ENCODE results near the gene SLC10A4. TPM values are rescaled to one million over a fixed set of nuclear protein-coding genes. Genes with fewer than 3 reads are reported as not detected.

The SLC10A4 gene
- total and polyA plus RNA-seq, 4 donors, result 0.16 to 1.9 (median 0.21) TPM; not detected in 1

DNA sequence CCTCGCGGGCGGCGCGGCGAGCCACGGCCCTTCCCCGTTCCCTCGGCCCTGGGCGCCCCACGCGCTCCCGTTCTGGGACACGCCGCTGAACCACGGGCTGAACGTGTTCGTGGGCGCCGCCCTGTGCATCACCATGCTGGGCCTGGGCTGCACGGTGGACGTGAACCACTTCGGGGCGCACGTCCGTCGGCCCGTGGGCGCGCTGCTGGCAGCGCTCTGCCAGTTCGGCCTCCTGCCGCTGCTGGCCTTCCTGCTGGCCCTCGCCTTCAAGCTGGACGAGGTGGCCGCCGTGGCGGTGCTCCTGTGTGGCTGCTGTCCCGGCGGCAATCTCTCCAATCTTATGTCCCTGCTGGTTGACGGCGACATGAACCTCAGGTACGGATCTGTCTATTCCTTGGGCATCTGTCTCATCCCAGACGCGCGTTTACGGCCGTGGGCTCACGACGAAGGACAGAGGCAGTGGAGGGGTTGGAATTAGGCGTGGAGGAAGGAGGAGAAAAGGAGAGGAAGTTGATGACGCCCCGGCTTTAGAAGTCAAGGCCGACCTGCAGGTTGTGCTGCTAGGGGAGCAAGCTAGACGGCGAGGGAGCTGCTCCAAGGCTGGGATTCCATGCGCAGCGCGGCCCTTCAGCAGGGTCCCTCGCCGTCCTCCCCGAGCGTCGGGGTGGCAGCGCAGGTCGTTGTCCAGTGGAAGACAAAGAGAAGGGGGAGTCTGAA is 792 bp downstream of the SLC10A4 start:
- Histone ChIP-seq H3K27me3 (ENCODE audit: control insufficient read depth in 3 of 3, insufficient read depth in 3 of 3, low read length in 2 of 3) (peaks cover 0 to 80% (median 75%) of the 10 kb centered on the region in 3 donors), H3K9me3 (ENCODE audit: control insufficient read depth in 4 of 4, insufficient read depth in 3 of 4, low read length in 3 of 4) (peaks cover 0 to 6% (median 0%) of the 10 kb centered on the region in 4 donors), H3K4me1 (ENCODE audit: control insufficient read depth in 5 of 5, insufficient read depth in 5 of 5, low read length in 5 of 5) (peaks cover 0 to 7% (median 3%) of the 10 kb centered on the region in 5 donors), H3K9ac (ENCODE audit: insufficient read depth in 1 of 2, low read length in 2 of 2) (no peak overlapping the region), H3K27ac (ENCODE audit: low read depth in 1 of 2, low read length in 1 of 2) (no peak overlapping the region), H3K4me3 (peak overlapping the region; percentile 26), H3K36me3 (ENCODE audit: control insufficient read depth in 4 of 4, insufficient read depth in 4 of 4, low read length in 4 of 4) (no peaks in the 10 kb centered on the region)
- WGBS, 2 donors, result 9 to 12% methylated on average over 64 to 66 of the region's 66 CpGs
- TF ChIP-seq, protein P1, sequence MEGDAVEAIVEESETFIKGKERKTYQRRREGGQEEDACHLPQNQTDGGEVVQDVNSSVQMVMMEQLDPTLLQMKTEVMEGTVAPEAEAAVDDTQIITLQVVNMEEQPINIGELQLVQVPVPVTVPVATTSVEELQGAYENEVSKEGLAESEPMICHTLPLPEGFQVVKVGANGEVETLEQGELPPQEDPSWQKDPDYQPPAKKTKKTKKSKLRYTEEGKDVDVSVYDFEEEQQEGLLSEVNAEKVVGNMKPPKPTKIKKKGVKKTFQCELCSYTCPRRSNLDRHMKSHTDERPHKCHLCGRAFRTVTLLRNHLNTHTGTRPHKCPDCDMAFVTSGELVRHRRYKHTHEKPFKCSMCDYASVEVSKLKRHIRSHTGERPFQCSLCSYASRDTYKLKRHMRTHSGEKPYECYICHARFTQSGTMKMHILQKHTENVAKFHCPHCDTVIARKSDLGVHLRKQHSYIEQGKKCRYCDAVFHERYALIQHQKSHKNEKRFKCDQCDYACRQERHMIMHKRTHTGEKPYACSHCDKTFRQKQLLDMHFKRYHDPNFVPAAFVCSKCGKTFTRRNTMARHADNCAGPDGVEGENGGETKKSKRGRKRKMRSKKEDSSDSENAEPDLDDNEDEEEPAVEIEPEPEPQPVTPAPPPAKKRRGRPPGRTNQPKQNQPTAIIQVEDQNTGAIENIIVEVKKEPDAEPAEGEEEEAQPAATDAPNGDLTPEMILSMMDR (IDR thresholded peaks at IDR 0.05; ENCODE audit: control extremely low read depth, extremely low read depth), result no peak
- ATAC-seq (ENCODE audit: insufficient read depth, low FRiP score) (no peak), DNase-seq (no peak)

DNA sequence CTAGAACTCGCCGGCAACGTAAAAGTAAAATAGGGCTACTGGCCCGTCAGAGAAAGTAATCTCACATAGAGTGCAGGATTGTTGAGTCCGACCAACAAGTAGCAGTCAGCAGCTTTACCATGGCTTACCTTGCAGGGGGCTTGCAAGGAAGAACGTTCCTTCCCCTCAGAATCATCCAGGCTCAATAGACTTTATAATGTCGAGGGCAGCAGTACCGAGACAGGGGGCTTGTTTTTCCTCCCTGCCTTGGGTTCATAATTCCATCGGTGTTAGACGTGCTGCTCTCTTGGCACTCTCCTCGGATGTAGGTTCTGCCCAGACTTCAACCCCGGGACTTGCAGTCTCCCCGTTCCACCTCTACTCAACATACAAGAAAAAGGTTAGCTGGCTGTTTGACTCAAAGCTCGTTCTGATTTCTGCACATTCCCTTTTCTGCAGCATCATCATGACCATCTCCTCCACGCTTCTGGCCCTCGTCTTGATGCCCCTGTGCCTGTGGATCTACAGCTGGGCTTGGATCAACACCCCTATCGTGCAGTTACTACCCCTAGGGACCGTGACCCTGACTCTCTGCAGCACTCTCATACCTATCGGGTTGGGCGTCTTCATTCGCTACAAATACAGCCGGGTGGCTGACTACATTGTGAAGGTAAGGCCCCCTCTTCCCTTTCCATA is 1.5 kb downstream of the SLC10A4 start:
- Histone ChIP-seq H3K36me3 (ENCODE audit: control insufficient read depth in 4 of 4, insufficient read depth in 4 of 4, low read length in 4 of 4) (no peaks in the 10 kb centered on the region), H3K9me3 (ENCODE audit: control insufficient read depth in 4 of 4, insufficient read depth in 3 of 4, low read length in 3 of 4) (peaks cover 0 to 6% (median 0%) of the 10 kb centered on the region in 4 donors), H3K27ac (ENCODE audit: low read depth in 1 of 2, low read length in 1 of 2) (no peak overlapping the region), H3K27me3 (ENCODE audit: control insufficient read depth in 3 of 3, insufficient read depth in 3 of 3, low read length in 2 of 3) (peaks cover 0 to 85% (median 80%) of the 10 kb centered on the region in 3 donors), H3K9ac (ENCODE audit: insufficient read depth in 1 of 2, low read length in 2 of 2) (no peak overlapping the region), H3K4me1 (ENCODE audit: control insufficient read depth in 5 of 5, insufficient read depth in 5 of 5, low read length in 5 of 5) (peaks cover 0 to 8% (median 3%) of the 10 kb centered on the region in 5 donors), H3K4me3 (no peak overlapping the region)
- TF ChIP-seq, protein P1 (IDR thresholded peaks at IDR 0.05; ENCODE audit: control extremely low read depth, extremely low read depth), result no peak
- WGBS, 2 donors, result 20 to 41% methylated on average over 22 of the region's 22 CpGs
- DNase-seq, result no peak
- ATAC-seq (ENCODE audit: insufficient read depth, low FRiP score), result no peak

DNA sequence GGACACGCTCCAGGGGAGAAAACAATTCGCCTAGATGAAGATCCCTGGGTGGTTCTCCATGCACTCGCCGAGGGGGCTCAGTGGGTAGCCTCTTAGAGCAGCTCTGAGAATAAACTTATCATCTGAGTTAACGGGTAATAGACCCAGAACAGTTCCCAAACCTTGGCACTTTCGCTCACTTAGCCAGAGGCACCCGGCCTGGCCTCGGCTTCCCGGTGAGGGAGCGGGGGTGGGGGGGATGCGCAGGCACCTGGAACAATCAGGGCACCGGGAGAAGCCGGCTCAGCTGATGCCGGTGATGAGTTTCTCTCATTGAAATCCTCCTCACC is 6.5 kb downstream of the SLC10A4 start:
- H3K4me3 ChIP-seq, result no peak overlapping the region
- no peaks in the 10 kb centered on the region for H3K36me3 ChIP-seq (ENCODE audit: control insufficient read depth in 4 of 4, insufficient read depth in 4 of 4, low read length in 4 of 4)
- H3K27ac ChIP-seq (ENCODE audit: low read depth in 1 of 2, low read length in 1 of 2), result no peak overlapping the region
- no peak overlapping the region for H3K9ac ChIP-seq (ENCODE audit: insufficient read depth in 1 of 2, low read length in 2 of 2)
- no peak for DNase-seq
- peaks cover 0 to 2% (median 0%) of the 10 kb centered on the region in 4 donors for H3K9me3 ChIP-seq (ENCODE audit: control insufficient read depth in 4 of 4, insufficient read depth in 3 of 4, low read length in 3 of 4)
- TF ChIP-seq, protein P1 (IDR thresholded peaks at IDR 0.05; ENCODE audit: control extremely low read depth, extremely low read depth), result no peak
- 12 to 25% methylated on average over 14 of the region's 14 CpGs for WGBS, 2 donors
- peaks cover 5 to 72% (median 68%) of the 10 kb centered on the region in 3 donors for H3K27me3 ChIP-seq (ENCODE audit: control insufficient read depth in 3 of 3, insufficient read depth in 3 of 3, low read length in 2 of 3)
- peaks cover 0 to 11% (median 0%) of the 10 kb centered on the region in 5 donors for H3K4me1 ChIP-seq (ENCODE audit: control insufficient read depth in 5 of 5, insufficient read depth in 5 of 5, low read length in 5 of 5)
- no peak for ATAC-seq (ENCODE audit: insufficient read depth, low FRiP score)
